GM19397 (cell line): ENCODE measurements around the gene FAM210A.
"Not testable (repeated sequence)": the region's sequence is repeated elsewhere in the genome, so short reads cannot be mapped to it uniquely, and the experiment has no call there.

Experiments
- ATAC-seq: cut with Tn5 transposase; IDR thresholded peaks from one replicate; pipeline ENCODE4 v1.9.1; 2021; ENCODE audit warnings: mild to moderate bottlenecking, moderate library complexity; ENCODE audit not compliant: unreplicated experiment

FAM210A gene

DNA sequence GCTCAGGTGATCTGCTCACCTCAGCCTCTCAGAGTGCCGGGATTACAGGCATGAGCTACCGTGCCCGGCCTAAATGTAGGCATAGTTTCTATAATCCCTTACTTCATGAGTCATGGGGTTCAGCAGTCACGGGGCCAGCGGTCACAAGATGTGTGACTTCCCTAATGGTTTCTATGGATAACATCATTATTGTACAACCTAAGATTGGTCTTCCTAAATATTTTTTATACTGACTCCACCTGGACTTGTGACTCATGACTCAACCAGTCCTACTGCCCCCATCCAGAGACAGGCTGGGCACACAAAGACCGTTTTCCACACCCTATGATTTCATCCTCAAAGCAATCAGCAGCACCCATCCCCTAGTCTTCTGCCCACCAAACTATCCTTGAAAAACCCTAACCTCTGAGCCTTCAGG, 15.9 kb downstream of the FAM210A start:
- no peak for ATAC-seq

DNA sequence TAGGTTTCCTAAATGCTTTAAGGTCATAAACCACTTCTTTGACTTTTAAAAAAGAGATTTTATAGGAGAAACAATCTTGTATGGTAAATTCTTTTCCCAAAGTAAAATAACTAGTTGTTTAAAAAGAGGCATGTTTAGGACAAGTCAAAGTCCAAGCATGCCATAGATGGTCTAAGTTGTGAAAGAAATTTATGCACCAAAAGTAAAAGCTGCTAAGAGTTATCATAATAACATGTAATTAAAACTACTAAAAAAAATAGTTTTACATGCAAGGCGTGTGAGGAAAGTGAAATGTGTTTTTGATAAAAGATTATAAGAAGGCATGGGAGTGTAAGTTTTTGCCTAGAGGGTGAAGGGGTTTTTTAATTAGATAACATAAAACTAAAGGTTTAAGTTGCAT, 22.5 kb downstream of the FAM210A start:
- ATAC-seq: no peak

DNA sequence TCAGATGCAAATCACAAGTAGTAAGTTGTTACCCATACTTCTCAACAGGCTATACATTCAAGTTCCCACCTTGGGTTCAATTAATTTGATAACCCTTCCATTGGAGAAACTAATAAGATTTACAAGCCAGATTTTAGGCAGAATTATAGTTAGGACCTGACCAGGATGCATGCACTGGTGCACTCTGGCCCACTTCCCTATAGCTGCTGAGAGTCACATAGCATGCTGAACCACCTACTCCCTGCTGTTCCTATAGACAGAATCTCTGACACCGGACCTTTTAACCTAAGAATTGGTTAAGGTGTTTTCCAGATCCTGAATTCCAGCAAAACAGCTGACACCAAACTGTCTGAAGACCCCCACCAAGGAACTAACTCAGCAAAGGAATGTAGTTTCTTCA, 26.2 kb downstream of the FAM210A start:
- peak; percentile 50 for ATAC-seq

DNA sequence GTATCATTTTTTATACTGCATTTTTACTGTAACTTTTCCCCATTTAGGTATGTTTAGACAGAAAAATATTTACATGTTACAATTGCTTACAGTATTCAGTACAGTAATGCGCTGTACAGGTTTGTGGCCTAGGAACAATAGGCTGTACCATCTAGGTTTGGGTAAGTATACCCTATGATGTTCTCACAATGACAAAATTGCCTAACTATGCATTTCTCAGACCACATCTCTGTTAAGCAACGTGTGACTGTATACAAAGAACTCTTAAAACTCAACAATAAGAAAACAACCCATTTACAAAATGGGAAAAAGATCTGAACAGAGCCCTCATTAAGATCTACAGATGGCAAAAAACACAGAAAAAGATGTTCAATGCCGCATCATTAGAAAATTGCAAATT, 29.4 kb downstream of the FAM210A start:
- ATAC-seq: no peak

DNA sequence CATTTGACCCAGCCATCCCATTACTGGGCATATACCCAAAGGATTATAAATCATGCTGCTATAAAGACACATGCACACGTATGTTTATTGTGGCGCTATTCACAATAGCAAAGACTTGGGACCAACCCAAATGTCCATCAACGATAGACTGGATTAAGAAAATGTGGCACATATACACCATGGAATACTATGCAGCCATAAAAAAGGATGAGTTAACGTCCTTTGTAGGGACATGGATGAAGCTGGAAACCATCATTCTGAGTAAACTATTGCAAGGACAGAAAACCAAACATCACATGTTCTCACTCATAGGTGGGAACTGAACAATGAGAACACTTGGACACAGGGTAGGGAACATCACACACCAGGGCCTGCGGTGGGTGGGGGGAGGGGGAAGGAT, 31.0 kb downstream of the FAM210A start:
- not testable (repeated sequence) for ATAC-seq

DNA sequence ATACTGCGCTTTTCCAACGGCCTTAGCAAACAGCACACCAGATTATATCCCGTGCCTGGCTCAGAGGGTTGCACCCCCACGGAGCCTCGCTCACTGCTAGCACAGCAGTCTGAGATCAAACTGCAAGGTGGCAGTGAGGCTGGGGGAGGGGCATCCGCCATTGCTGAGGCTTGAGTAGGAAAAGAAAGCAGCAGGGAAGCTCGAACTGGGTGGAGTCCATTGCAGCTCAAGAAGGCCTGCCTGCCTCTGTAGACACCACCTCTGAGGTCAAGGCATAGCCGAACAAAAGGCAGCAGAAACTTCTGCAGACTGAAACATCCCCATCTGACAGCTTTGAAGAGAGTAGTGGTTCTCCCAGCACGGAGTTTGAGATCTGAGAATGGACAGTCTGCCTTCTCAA, 36.3 kb downstream of the FAM210A start:
- not testable (repeated sequence) for ATAC-seq

- ATAC-seq: no peak
Measured at GRCh38 chr18:13688191-13689136, 37.9 kb downstream of the FAM210A start.

DNA sequence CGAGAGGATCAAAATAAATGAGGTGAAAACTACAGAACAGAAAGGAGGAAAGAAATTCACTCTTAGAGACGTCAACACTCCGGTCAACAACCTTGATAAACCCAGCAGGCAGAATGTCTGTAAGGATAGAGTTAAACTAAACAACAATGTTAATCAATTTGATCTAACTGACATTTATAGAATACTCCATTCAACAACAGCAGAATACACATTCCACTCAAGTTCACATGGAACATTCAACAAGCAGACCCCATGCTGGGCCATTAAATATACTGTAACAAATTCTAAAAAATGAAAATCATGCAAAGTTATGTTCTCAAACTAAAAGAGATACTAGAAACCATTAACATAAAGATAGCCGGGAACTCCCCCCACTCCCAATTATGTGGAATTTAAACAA, 41.8 kb downstream of the FAM210A start:
- no peak for ATAC-seq

GRCh38 chr18:13681701-13682100, 44.7 kb downstream of the FAM210A start:
- no peak for ATAC-seq

GRCh38 chr18:13680612-13681011, 45.7 kb downstream of the FAM210A start:
- ATAC-seq: no peak

GRCh38 chr18:13677350-13677749, 49.0 kb downstream of the FAM210A start:
- not testable (repeated sequence) for ATAC-seq

GRCh38 chr18:13676471-13676870, 49.9 kb downstream of the FAM210A start:
- no peak for ATAC-seq

- no peak for ATAC-seq
Measured at GRCh38 chr18:13672657-13673056, 53.7 kb downstream of the FAM210A start.

DNA sequence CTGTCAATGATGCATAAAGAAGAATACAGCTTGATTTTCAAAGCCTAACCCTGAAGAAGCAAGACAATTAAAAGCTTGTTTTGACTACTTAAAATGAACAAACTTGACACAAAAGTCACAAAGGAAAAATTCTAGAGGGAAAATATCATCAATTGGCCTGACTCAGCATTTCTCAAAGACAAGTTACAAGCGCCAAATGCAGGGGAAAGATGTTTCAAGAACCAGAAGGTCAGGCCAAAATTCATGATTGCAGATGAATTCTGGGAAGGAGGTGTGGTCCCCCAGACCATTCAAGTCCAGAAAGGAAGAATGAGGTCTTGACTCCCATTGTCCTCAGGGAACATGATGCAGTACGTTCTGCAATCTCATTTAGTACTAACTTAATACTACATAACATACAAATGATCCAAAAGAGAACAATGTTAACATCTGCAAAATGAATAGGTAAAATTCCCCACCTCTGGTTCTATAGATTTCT, 64.5 kb downstream of the FAM210A start:
- ATAC-seq: no peak

DNA sequence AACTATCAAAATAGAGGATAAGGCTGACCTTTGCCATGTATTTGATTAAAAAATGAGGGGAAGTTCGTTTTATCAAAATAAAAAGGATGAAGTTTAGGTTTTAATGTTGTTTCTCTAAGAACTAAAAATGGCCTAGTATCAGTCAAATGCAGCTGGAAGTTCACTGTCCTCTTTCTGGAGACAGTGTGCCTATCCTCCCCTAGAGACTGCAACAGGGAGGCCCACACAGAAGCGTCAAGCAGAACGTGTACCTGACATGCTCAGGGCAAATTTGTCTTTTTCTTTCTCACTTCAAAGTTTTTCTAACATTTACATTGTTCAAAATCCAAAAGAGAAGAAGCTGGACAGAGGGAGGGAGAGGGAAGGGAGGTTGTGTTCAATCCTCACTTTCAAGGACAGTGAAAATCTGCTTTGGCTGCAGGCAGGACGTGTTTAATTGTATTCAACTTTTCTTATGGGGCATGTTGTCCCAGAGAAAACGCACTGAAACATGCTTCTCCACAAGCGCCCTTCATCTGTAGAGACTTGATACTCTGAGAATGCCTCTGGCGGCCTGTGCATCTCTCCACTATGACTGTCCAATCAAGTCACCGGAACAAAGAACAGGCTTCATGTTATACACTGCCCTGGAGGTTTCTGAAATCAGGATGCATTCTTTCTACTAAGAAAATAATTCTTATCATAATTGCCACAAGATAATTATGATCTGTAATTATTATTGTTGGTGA, 65.1 kb downstream of the FAM210A start:
- ATAC-seq: no peak

DNA sequence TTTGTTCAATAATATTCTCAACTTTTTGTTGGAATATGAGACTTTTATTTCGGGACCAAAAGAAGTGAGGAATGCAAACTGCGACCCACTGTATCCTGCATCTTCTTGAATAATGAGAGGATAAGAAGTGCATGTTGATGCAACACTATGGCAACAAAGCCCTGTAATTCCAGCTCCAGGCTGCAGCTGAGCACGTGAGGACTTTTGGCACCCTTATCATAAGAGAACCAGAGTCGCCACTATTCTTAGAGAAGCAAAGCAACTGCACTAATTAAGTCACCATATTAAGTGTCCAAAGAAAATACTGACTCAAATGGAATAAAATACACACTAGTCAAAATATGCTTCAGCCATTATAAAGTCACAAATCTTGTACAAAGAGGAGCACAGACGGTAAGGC, 65.8 kb downstream of the FAM210A start:
- ATAC-seq: no peak

DNA sequence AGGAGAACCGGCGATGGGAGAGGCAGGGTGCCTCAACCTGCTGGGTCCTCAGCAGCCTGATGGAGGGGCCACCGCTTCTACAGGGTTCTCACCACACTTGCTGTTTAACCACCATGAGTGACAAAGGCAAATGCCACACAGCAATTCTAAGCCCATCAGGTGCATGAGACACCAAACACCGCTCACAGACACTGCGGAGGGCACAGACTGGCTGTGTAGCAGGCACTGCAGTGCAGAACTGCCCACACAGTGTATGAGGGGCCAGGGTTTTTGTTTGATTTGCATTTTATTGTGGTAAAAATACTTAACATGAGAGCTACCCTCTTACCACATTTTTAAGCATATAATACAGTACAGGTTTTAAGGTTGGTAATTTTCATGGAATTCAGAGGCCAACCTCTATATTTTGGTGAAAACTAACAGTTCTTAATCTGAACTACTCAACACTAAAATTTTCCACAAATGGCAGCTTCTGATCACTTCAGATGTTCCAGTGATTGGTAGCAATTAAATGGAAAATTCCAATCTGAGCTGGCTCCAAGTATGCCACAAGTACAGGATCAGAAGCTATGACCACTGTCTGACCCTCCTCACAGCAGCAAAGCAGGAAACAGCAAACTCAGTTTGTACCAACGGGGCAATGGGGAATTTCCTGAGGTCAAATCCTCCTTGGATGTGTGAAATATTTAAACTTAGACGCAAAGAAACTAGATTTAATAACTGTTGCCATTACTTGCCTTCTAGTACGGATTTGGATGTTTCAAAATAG, 67.7 kb downstream of the FAM210A start:
- no peak for ATAC-seq

GRCh38 chr18:13657974-13658373, 68.4 kb downstream of the FAM210A start:
- no peak for ATAC-seq

GRCh38 chr18:13653746-13654433, 72.5 kb downstream of the FAM210A start:
- no peak for ATAC-seq
